Measurements from ENCODE around the gene SRSF6.
A peak's percentile ranks its signal among the peaks of the same experiment; 100 is the strongest.
"Not testable (repeated sequence)": the region's sequence is repeated elsewhere in the genome, so short reads cannot be mapped to it uniquely, and the experiment has no call there.

SRSF6 gene

GRCh38 chr20:43450841-43451799, 6.6 kb upstream of the SRSF6 start:
- DNase-seq (ENCODE audit: insufficient read length, low spot score) = no peak
- no peak for TF ChIP-seq CTCF (IDR thresholded peaks at IDR 0.05; ENCODE audit: insufficient read depth, missing control alignments)
- no peak for FAIRE-seq

- TF ChIP-seq CTCF (IDR thresholded peaks at IDR 0.05; ENCODE audit: insufficient read depth, missing control alignments) = no peak
- FAIRE-seq (no peak), DNase-seq (ENCODE audit: insufficient read length, low spot score) (no peak)
Observed at GRCh38 chr20:43452404-43453126, 5.1 kb upstream of the SRSF6 start.

GRCh38 chr20:43456252-43456651, 1.4 kb upstream of the SRSF6 start:
- FAIRE-seq = not testable (repeated sequence)

GRCh38 chr20:43456809-43457639, 672 bp upstream of the SRSF6 start:
- FAIRE-seq (no peak), DNase-seq (ENCODE audit: insufficient read length, low spot score) (peak; percentile 92)
- no peak for TF ChIP-seq CTCF (IDR thresholded peaks at IDR 0.05; ENCODE audit: insufficient read depth, missing control alignments)

More at GRCh38 chr20:43456252-43456651, 1.4 kb upstream of the SRSF6 start:
- DNase-seq (ENCODE audit: insufficient read length, low spot score) = not testable (repeated sequence)

- TF ChIP-seq CTCF (IDR thresholded peaks at IDR 0.05; ENCODE audit: insufficient read depth, missing control alignments) = no peak
- DNase-seq (ENCODE audit: insufficient read length, low spot score) = no peak
- FAIRE-seq = no peak
Observed at GRCh38 chr20:43458422-43458924, 777 bp downstream of the SRSF6 start.

- FAIRE-seq = no peak
- DNase-seq (ENCODE audit: insufficient read length, low spot score) = no peak
Observed at GRCh38 chr20:43459022-43459942, 1.6 kb downstream of the SRSF6 start.

More at GRCh38 chr20:43459022-43459942, 1.6 kb downstream of the SRSF6 start:
- TF ChIP-seq CTCF (IDR thresholded peaks at IDR 0.05; ENCODE audit: insufficient read depth, missing control alignments) = no peak
